ENCODE results near the gene GDNF.
A peak's percentile ranks its signal among the peaks of the same experiment; 100 is the strongest.

The GDNF gene

GRCh38 chr5:37849641-37850040 lies 9.8 kb upstream of the GDNF start:
- no peak for DNase-seq (ENCODE audit: low read depth)
- H3K4me3 ChIP-seq (ENCODE audit: low read depth, low read length), result no peak overlapping the region
- TF ChIP-seq CTCF (IDR thresholded peaks at IDR 0.05; ENCODE audit: control insufficient read depth, extremely low read depth, insufficient read depth), result no peak

- no peak for TF ChIP-seq CTCF (IDR thresholded peaks at IDR 0.05; ENCODE audit: control insufficient read depth, extremely low read depth, insufficient read depth)
- peak; percentile 79 for DNase-seq (ENCODE audit: low read depth)
- no peak overlapping the region for H3K4me3 ChIP-seq (ENCODE audit: low read depth, low read length)
These were observed 8.2 kb upstream of the GDNF start for GRCh38 chr5:37847978-37848425.

- TF ChIP-seq CTCF (IDR thresholded peaks at IDR 0.05; ENCODE audit: control insufficient read depth, extremely low read depth, insufficient read depth), result no peak
- no peak for DNase-seq (ENCODE audit: low read depth)
- H3K4me3 ChIP-seq (ENCODE audit: low read depth, low read length), result no peak overlapping the region
These were observed 7.0 kb upstream of the GDNF start for GRCh38 chr5:37846786-37847310.

- no peak for DNase-seq (ENCODE audit: low read depth)
- H3K4me3 ChIP-seq (ENCODE audit: low read depth, low read length), result no peak overlapping the region
- TF ChIP-seq CTCF (IDR thresholded peaks at IDR 0.05; ENCODE audit: control insufficient read depth, extremely low read depth, insufficient read depth), result no peak
These were observed 4.2 kb upstream of the GDNF start for GRCh38 chr5:37844009-37844408.

GRCh38 chr5:37842048-37842447 lies 2.2 kb upstream of the GDNF start:
- no peak overlapping the region for H3K4me3 ChIP-seq (ENCODE audit: low read depth, low read length)
- TF ChIP-seq CTCF (IDR thresholded peaks at IDR 0.05; ENCODE audit: control insufficient read depth, extremely low read depth, insufficient read depth), result no peak
- DNase-seq (ENCODE audit: low read depth), result no peak

- DNase-seq (ENCODE audit: low read depth), result no peak
- H3K4me3 ChIP-seq (ENCODE audit: low read depth, low read length), result no peak overlapping the region
- no peak for TF ChIP-seq CTCF (IDR thresholded peaks at IDR 0.05; ENCODE audit: control insufficient read depth, extremely low read depth, insufficient read depth)
These were observed 1.4 kb upstream of the GDNF start for GRCh38 chr5:37841203-37841602.

Measured in LNCaP clone FGC (cell line).